Activated CD8-positive, alpha-beta memory T cell treated with anti-CD3 and anti-CD28 coated beads, Interleukin-2, amount 50 U/mL, for 24 hours (primary cell): ENCODE measurements around the gene INF2.
"Not testable (repeated sequence)": the region's sequence is repeated elsewhere in the genome, so short reads cannot be mapped to it uniquely, and the experiment has no call there.

Experiments used
- DNase-seq: peaks from one replicate; pipeline ENCODE4 v3.0.0-alpha.2; 2020; ENCODE audit errors: extremely low read depth

Gene INF2

GRCh38 chr14:104721505-104722431 is 32.4 kb downstream of the INF2 start:
- no peak for DNase-seq

GRCh38 chr14:104722938-104723650 is 33.7 kb downstream of the INF2 start:
- no peak for DNase-seq

GRCh38 chr14:104723651-104724406 is 34.4 kb downstream of the INF2 start, which contains the start of gene ADSS1:
Gene ADSS1, plus strand, starts transcription at chr14:104724229. Its CDS starts 42 bp downstream, at chr14:104724271.
- no peak for DNase-seq

- no peak for DNase-seq
Measured at GRCh38 chr14:104724407-104724980, 35.1 kb downstream of the INF2 start.

GRCh38 chr14:104724981-104725771 is 35.8 kb downstream of the INF2 start:
- no peak for DNase-seq

GRCh38 chr14:104725772-104726548 is 36.5 kb downstream of the INF2 start:
- no peak for DNase-seq

GRCh38 chr14:104726600-104727451 is 37.4 kb downstream of the INF2 start:
- DNase-seq, result no peak

- no peak for DNase-seq
Measured at GRCh38 chr14:104728631-104729030, 39.2 kb downstream of the INF2 start.

- not testable (repeated sequence) for DNase-seq
Measured at GRCh38 chr14:104729176-104729834, 39.9 kb downstream of the INF2 start.

GRCh38 chr14:104729835-104730181 is 40.4 kb downstream of the INF2 start:
- no peak for DNase-seq

- DNase-seq, result no peak
Measured at GRCh38 chr14:104730487-104730886, 41.1 kb downstream of the INF2 start.

GRCh38 chr14:104731320-104732294 is 42.2 kb downstream of the INF2 start:
- DNase-seq, result no peak

- no peak for DNase-seq
Measured at GRCh38 chr14:104732355-104732804, 43.0 kb downstream of the INF2 start.

GRCh38 chr14:104732931-104733681 is 43.7 kb downstream of the INF2 start:
- no peak for DNase-seq

GRCh38 chr14:104734051-104734587 is 44.7 kb downstream of the INF2 start:
- no peak for DNase-seq

GRCh38 chr14:104734601-104734990 is 45.2 kb downstream of the INF2 start:
- DNase-seq, result no peak
